Sigmoid colon (tissue), 4 donors: ENCODE measurements around the gene ANGPTL2.

Source experiments
- CTCF ChIP-seq, 4 experiments: fragments of 450-650 bp in 3 of 4; fragments of 200-600 bp in 1 of 4; IDR thresholded peaks; one replicate each; pipeline ENCODE4 v1.5.1; 2016 to 2019; ENCODE audit warnings: antibody characterized with exemption in 4 of 4, mild to moderate bottlenecking in 3 of 4, moderate library complexity in 2 of 4
- EP300 ChIP-seq, 4 donors: sonication (generic); formaldehyde crosslinking; IDR thresholded peaks; one replicate each; pipeline ENCODE4 v1.6.1; 2017; ENCODE audit warnings: antibody characterized with exemption in 4 of 4
- POLR2A ChIP-seq, 2 donors: fragments of 450-650 bp; IDR thresholded peaks; one replicate each; pipeline ENCODE4 v1.6.1; 2016; ENCODE audit warnings: antibody characterized with exemption in 2 of 2, mild to moderate bottlenecking in 2 of 2, moderate library complexity in 2 of 2
- POLR2AphosphoS5 ChIP-seq, 4 donors: sonication (generic); formaldehyde crosslinking; IDR thresholded peaks; one replicate each; pipeline ENCODE4 v1.6.1; 2017; ENCODE audit warnings: antibody characterized with exemption in 4 of 4

DNA sequence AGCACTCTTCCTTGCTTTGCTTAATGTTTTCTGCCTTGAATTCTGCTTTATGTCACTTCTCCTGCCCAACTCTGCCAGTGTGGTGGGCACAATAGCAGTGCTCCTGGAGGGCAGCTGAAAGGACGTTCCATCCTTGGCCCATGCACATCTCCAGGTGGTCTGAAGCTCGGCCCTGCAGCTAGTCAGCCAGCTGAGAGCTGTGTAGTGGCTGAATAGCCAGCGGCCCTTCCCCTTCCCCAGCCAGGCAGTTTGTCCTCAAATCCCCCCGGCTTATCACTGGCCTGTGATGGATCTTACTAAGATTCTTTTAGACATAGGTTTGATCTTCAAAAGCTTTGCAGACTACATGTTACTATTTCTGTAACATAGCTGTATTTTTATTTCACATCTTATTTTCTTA is 42.7 kb upstream of the ANGPTL2 start:
- TF ChIP-seq POLR2A (IDR thresholded peaks at IDR 0.05): no peak
- TF ChIP-seq CTCF (IDR thresholded peaks at IDR 0.05): no peak
- TF ChIP-seq POLR2AphosphoS5 (IDR thresholded peaks at IDR 0.05): no peak
- TF ChIP-seq EP300 (IDR thresholded peaks at IDR 0.05): no peak
